GM13976 (cell line): ENCODE measurements around the gene ERBB4.

Experiments used
- DNase-seq: peaks from one replicate; pipeline ENCODE4 v3.0.0; 2012; ENCODE audit warnings: low spot score
- CTCF ChIP-seq: IDR thresholded peaks from 2 replicates; pipeline ENCODE4 v1.5.1; 2012; ENCODE audit warnings: borderline replicate concordance, mild to moderate bottlenecking; ENCODE audit not compliant: insufficient read depth; ENCODE audit errors: extremely low read depth, missing control alignments, control extremely low read depth
- in situ Hi-C: fragments of 300-500 bp; cut with MboI; formaldehyde crosslinking; loops from one replicate; pipeline ENCODE4 v1.12.0; 2022; ENCODE audit warnings: low sequenced_read_pairs, mixed read lengths, inconsistent platforms; ENCODE audit not compliant: unreplicated experiment

ERBB4 gene

DNA sequence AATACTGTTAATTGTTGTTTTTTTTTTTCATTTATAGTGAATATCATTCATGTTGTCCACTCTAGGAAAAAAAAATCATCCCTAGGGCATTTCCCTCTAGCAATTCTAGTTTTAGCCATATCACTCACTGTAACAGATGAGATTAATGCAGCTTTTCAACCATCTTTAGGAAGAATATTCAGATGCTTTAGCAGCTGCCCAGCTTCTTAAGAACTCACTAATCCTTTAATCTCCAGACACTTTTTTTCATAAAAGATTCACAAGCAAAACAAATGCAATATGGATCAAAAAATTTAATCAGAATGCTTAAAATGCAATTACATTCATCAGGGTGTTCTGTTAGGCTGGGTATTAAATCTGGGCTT, 692.6 kb downstream of the ERBB4 start:
- DNase-seq, result no peak
- in situ Hi-C loops, result no loop called here
- TF ChIP-seq CTCF, result no peak

DNA sequence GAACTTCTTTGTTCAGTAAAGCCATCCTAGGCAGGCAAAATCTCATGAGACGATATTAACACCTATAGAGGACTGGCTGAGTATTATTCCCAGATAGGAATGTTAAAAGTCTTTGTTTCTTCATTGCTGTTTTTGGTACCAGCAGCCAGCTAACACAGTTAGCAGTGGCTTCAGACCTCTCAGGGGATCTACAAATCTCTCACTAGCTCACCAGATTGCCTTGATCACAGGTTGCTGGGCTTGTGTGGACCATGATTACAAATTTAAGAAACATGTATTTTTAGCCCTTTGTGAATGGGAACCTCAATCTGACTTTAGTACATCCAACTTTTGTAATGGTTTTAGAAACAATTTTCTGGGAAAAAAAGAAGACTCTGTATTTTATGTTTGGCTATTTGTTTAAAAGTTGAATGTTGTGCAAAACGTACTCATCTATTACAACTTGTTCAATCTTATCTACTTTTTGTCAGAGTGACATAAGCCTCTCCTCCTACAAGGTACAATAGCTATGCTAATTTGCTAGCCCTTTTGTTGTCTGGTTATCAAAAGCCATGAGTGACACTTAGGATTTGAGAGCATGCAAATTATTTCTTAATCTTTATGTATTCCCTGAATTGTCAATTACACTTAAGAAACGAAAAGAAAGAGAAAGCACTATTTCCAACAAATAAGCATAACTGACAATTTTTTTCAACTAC, 693.1 kb downstream of the ERBB4 start:
- DNase-seq, result no peak
- TF ChIP-seq CTCF, result no peak
- in situ Hi-C loops, result no loop called here

DNA sequence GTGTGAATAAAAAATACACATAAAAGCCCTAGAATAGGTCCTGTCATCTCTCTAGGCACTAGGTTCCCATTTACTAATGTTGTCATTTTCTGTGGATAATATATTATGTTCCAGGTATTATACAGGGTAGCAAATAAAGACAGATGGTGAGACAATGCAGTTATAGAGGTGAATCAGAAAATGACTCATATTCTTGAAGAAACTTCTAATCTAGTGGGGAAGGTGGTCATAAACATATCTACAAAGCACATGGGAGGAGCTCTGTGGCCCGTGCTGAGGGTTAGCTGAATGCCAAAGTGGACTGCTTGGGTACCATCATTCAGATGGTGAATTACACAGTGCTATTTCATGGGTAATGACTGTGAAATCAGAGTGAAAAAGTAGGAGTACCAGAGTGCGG, 700.9 kb downstream of the ERBB4 start:
- DNase-seq, result no peak
- in situ Hi-C loops, result no loop called here
- TF ChIP-seq CTCF, result no peak

GRCh38 chr2:211837206-211837605, 701.4 kb downstream of the ERBB4 start:
- DNase-seq, result no peak
- in situ Hi-C loops, result no loop called here
- no peak for TF ChIP-seq CTCF

- no peak for TF ChIP-seq CTCF
- DNase-seq, result no peak
- in situ Hi-C loops, result no loop called here
Measured at GRCh38 chr2:211836409-211836808, 702.2 kb downstream of the ERBB4 start.

- TF ChIP-seq CTCF, result no peak
- no peak for DNase-seq
- in situ Hi-C loops, result no loop called here
Measured at GRCh38 chr2:211835695-211836094, 702.9 kb downstream of the ERBB4 start.

GRCh38 chr2:211833582-211834279, 704.9 kb downstream of the ERBB4 start:
- DNase-seq, result no peak
- no peak for TF ChIP-seq CTCF
- in situ Hi-C loops, result no loop called here
